HEK293 (cell line): ENCODE measurements around the gene MAP1LC3A.

Source experiments
- CTCF ChIA-PET: fragments of 350-600 bp; formaldehyde crosslinking; extraction: SDS; loops from one replicate; lab custom pipeline; 2021; ENCODE audit warnings: antibody characterized with exemption; lab: Yijun Ruan, JAX
- POLR2A ChIA-PET: fragments of 300-600 bp; formaldehyde crosslinking; extraction: SDS; loops from one replicate; lab custom pipeline; 2020; ENCODE audit warnings: antibody characterized with exemption, inconsistent platforms; lab: Yijun Ruan, JAX
- H3K27ac ChIP-seq: fragments of 200-500 bp; sonication (Bioruptor generic); 2 replicates; pipeline ENCODE4 v1.5.1; 2014; ENCODE audit warnings: low read depth, low read length, control low read depth, inconsistent platforms; ENCODE audit errors: extremely low read depth
- H3K36me3 ChIP-seq, 2 experiments: fragments of 200-500 bp in 1 of 2; sonication (Bioruptor generic) in 1 of 2; 1 replicate in 1 of 2; 2 replicates in 1 of 2; pipeline ENCODE4 v1.5.1; 2014 to 2017; ENCODE audit warnings: inconsistent platforms in 2 of 2, low read length in 2 of 2; ENCODE audit not compliant: control insufficient read depth in 2 of 2, insufficient read depth in 1 of 2
- H3K4me1 ChIP-seq: fragments of 200-500 bp; sonication (Bioruptor generic); 2 replicates; pipeline ENCODE4 v1.5.1; 2014; ENCODE audit warnings: mild to moderate bottlenecking, low read length, inconsistent platforms; ENCODE audit not compliant: control insufficient read depth, insufficient read depth
- H3K4me3 ChIP-seq: 2 replicates; pipeline ENCODE4 v1.5.1; 2011; ENCODE audit warnings: low read depth, mild to moderate bottlenecking, control low read depth, low read length, moderate library complexity
- H3K9me3 ChIP-seq: fragments of 200-500 bp; sonication (Bioruptor generic); 2 replicates; pipeline ENCODE4 v1.5.1; 2014; ENCODE audit warnings: low read depth, low read length, inconsistent platforms; ENCODE audit not compliant: control insufficient read depth, insufficient read depth
- HIC1 ChIP-seq: fragments of 450-650 bp; formaldehyde crosslinking; IDR thresholded peaks from 2 replicates; pipeline ENCODE4 v1.5.1; 2016; ENCODE audit warnings: missing biosample characterization, missing genetic modification characterization
- KLF8 ChIP-seq: fragments of 450-650 bp; formaldehyde crosslinking; IDR thresholded peaks from 2 replicates; pipeline ENCODE4 v1.5.1; 2016; ENCODE audit warnings: missing biosample characterization, missing genetic modification characterization
- OSR2 ChIP-seq: fragments of 450-650 bp; formaldehyde crosslinking; IDR thresholded peaks from 2 replicates; pipeline ENCODE4 v1.5.1; 2016; ENCODE audit warnings: missing biosample characterization, missing genetic modification characterization
- ZBTB1 ChIP-seq: fragments of 450-650 bp; formaldehyde crosslinking; IDR thresholded peaks from 2 replicates; pipeline ENCODE4 v1.5.1; 2016; ENCODE audit warnings: missing biosample characterization, missing genetic modification characterization
- ZBTB11 ChIP-seq: fragments of 450-650 bp; formaldehyde crosslinking; conservative IDR thresholded peaks from 2 replicates; pipeline ENCODE4 v1.5.1; 2016; ENCODE audit warnings: low read depth, missing biosample characterization, missing genetic modification characterization
- ZFHX2 ChIP-seq: fragments of 450-650 bp; formaldehyde crosslinking; conservative IDR thresholded peaks from 2 replicates; pipeline ENCODE4 v1.5.1; 2016; ENCODE audit warnings: missing biosample characterization, missing genetic modification characterization
- ZFP37 ChIP-seq: fragments of 450-650 bp; formaldehyde crosslinking; IDR thresholded peaks from 2 replicates; pipeline ENCODE4 v1.5.1; 2016; ENCODE audit warnings: missing biosample characterization, missing genetic modification characterization
- ZNF112 ChIP-seq: fragments of 450-650 bp; formaldehyde crosslinking; IDR thresholded peaks from 2 replicates; pipeline ENCODE4 v1.5.0; 2017; ENCODE audit warnings: missing biosample characterization, missing genetic modification characterization
- ZNF114 ChIP-seq: fragments of 450-650 bp; formaldehyde crosslinking; IDR thresholded peaks from 2 replicates; pipeline ENCODE4 v1.5.0; 2017; ENCODE audit warnings: missing biosample characterization, missing genetic modification characterization
- ZNF175 ChIP-seq: fragments of 450-650 bp; formaldehyde crosslinking; IDR thresholded peaks from 2 replicates; pipeline ENCODE4 v1.5.1; 2016; ENCODE audit warnings: missing biosample characterization, missing genetic modification characterization
- ZNF214 ChIP-seq: fragments of 450-650 bp; formaldehyde crosslinking; IDR thresholded peaks from 2 replicates; pipeline ENCODE4 v1.5.1; 2017; ENCODE audit warnings: missing biosample characterization, mild to moderate bottlenecking, missing genetic modification characterization, borderline replicate concordance
- ZNF391 ChIP-seq: fragments of 450-650 bp; formaldehyde crosslinking; IDR thresholded peaks from 2 replicates; pipeline ENCODE4 v1.5.1; 2016; ENCODE audit warnings: low read depth, missing biosample characterization, missing genetic modification characterization, borderline replicate concordance
- ZNF660 ChIP-seq: fragments of 450-650 bp; IDR thresholded peaks from 2 replicates; pipeline ENCODE4 v1.5.1; 2018; ENCODE audit warnings: missing biosample characterization, mild to moderate bottlenecking, missing genetic modification characterization
- ZNF664 ChIP-seq: fragments of 450-650 bp; formaldehyde crosslinking; IDR thresholded peaks from 2 replicates; pipeline ENCODE4 v1.5.1; 2016; ENCODE audit warnings: missing biosample characterization, missing genetic modification characterization
- ZNF677 ChIP-seq: fragments of 450-650 bp; IDR thresholded peaks from 2 replicates; pipeline ENCODE4 v1.5.0; 2018; ENCODE audit warnings: missing biosample characterization, mild to moderate bottlenecking, missing genetic modification characterization, moderate library complexity
- ZNF747 ChIP-seq: fragments of 450-650 bp; formaldehyde crosslinking; IDR thresholded peaks from 2 replicates; pipeline ENCODE4 v1.5.1; 2016; ENCODE audit warnings: missing biosample characterization, missing genetic modification characterization
- ZNF777 ChIP-seq: fragments of 450-650 bp; formaldehyde crosslinking; IDR thresholded peaks from 2 replicates; pipeline ENCODE4 v1.5.1; 2017; ENCODE audit warnings: missing biosample characterization, missing genetic modification characterization, borderline replicate concordance
- ZSCAN5A ChIP-seq: fragments of 450-650 bp; formaldehyde crosslinking; IDR thresholded peaks from 2 replicates; pipeline ENCODE4 v1.5.1; 2016; ENCODE audit warnings: missing biosample characterization, missing genetic modification characterization

Gene MAP1LC3A

GRCh38 chr20:34532756-34533155 lies 25.8 kb upstream of the MAP1LC3A start:
- H3K9me3 ChIP-seq = no peaks in the 10 kb centered on the region
- H3K36me3 ChIP-seq = peaks cover 3 to 90% of the 10 kb centered on the region in 2 experiments; a peak in 2 of 3 replicates
- ChIA-PET CTCF (interaction anchor here (0.6 to 2.7 kb wide), 3 partner anchors 10 to 220 kb away, joined by 3 to 8 read pairs (median 6); no protein-coding TSS in a partner anchor), POLR2A (no interaction called here)
- no peak overlapping the region for H3K4me3 ChIP-seq
- H3K4me1 ChIP-seq = no peaks in the 10 kb centered on the region
- no peak for TF ChIP-seq ZNF112
- no peak for TF ChIP-seq ZSCAN5A (tag by site-specific recombination)
- no peak for TF ChIP-seq HIC1 (tag by site-specific recombination)
- TF ChIP-seq KLF8 (tag by site-specific recombination) = no peak
- no peak for TF ChIP-seq ZFHX2
- TF ChIP-seq ZNF175 (tag by site-specific recombination) = no peak
- TF ChIP-seq ZNF114 (tag by site-specific recombination) = no peak
- no peak for TF ChIP-seq ZNF777 (tag by site-specific recombination)
- no peak for TF ChIP-seq ZBTB11 (tag by site-specific recombination)
- no peak for TF ChIP-seq OSR2 (tag by site-specific recombination)
- no peak for TF ChIP-seq ZFP37 (tag by site-specific recombination)
- no peak for TF ChIP-seq ZNF660 (tag by site-specific recombination)
- no peak for TF ChIP-seq ZNF747 (tag by site-specific recombination)
- TF ChIP-seq ZBTB1 (tag by site-specific recombination) = no peak
- no peak for TF ChIP-seq ZNF664 (tag by site-specific recombination)
- no peak for TF ChIP-seq ZNF214
- no peak for TF ChIP-seq ZNF677 (tag by site-specific recombination)
- no peak overlapping the region for H3K27ac ChIP-seq

GRCh38 chr20:34534391-34535165 lies 23.9 kb upstream of the MAP1LC3A start:
- H3K4me3 ChIP-seq = no peak overlapping the region
- H3K4me1 ChIP-seq = no peaks in the 10 kb centered on the region
- POLR2A ChIA-PET = no interaction called here
- no peaks in the 10 kb centered on the region for H3K9me3 ChIP-seq
- H3K36me3 ChIP-seq = peaks cover 0 to 92% of the 10 kb centered on the region in 2 experiments; a peak in 2 of 3 replicates
- CTCF ChIA-PET = interaction anchor here (1.2 kb wide), 1 partner anchor 222 kb away, joined by 5 read pairs; no protein-coding TSS in a partner anchor
- TF ChIP-seq ZNF391 (tag by site-specific recombination) = no peak
- H3K27ac ChIP-seq = no peak overlapping the region
